Astrocyte (in vitro differentiated cells and primary cell): ENCODE results near the gene C1orf35. TPM values are rescaled to one million over a fixed set of nuclear protein-coding genes. Genes with fewer than 3 reads are reported as not detected.

Experiments used
- DNase-seq: peaks from one replicate; pipeline ENCODE4 v3.0.0-alpha.2; 2010; ENCODE audit warnings: low read depth
- FAIRE-seq: peaks from 2 replicates; lab custom pipeline; 2011; peaks lifted over from hg19 to GRCh38; lab: Jason Lieb, UNC
- H2AFZ ChIP-seq: 2 replicates; pipeline ENCODE4 v1.6.0; 2012; ENCODE audit warnings: low read depth, low read length, inconsistent platforms
- H3K27ac ChIP-seq: 2 replicates; pipeline ENCODE4 v1.5.1; 2011; ENCODE audit warnings: low read depth, low read length, inconsistent platforms
- H3K27me3 ChIP-seq: 2 replicates; pipeline ENCODE4 v1.6.0; 2011; ENCODE audit warnings: low read length, inconsistent platforms; ENCODE audit not compliant: insufficient read depth
- H3K36me3 ChIP-seq: 2 replicates; pipeline ENCODE4 v1.5.1; 2011; ENCODE audit warnings: low read length, inconsistent platforms; ENCODE audit not compliant: insufficient read depth
- H3K4me1 ChIP-seq: 2 replicates; pipeline ENCODE4 v1.5.1; 2011; ENCODE audit warnings: low read length, inconsistent platforms; ENCODE audit not compliant: insufficient read depth
- H3K4me2 ChIP-seq: 2 replicates; pipeline ENCODE4 v1.6.0; 2012; ENCODE audit warnings: low read length, inconsistent platforms
- H3K4me3 ChIP-seq: 2 replicates; pipeline ENCODE4 v1.5.1; 2011; ENCODE audit warnings: low read depth, mild to moderate bottlenecking, low read length, inconsistent platforms; ENCODE audit not compliant: insufficient read depth
- H3K79me2 ChIP-seq: 2 replicates; pipeline ENCODE4 v1.6.0; 2012; ENCODE audit warnings: mild to moderate bottlenecking, low read length, inconsistent platforms; ENCODE audit not compliant: insufficient read depth
- H3K9ac ChIP-seq: 2 replicates; pipeline ENCODE4 v1.6.0; 2012; ENCODE audit warnings: mild to moderate bottlenecking, low read length, inconsistent platforms
- H3K9me3 ChIP-seq: 2 replicates; pipeline ENCODE4 v1.5.1; 2012; ENCODE audit warnings: low read depth, mild to moderate bottlenecking, low read length, inconsistent platforms; ENCODE audit not compliant: insufficient read depth
- H4K20me1 ChIP-seq: 2 replicates; pipeline ENCODE4 v1.6.0; 2012; ENCODE audit warnings: low read length, inconsistent platforms; ENCODE audit not compliant: insufficient read depth
- H3K27ac Mint-ChIP-seq: one replicate; pipeline ENCODE4 v1.8.0; 2021; ENCODE audit warnings: mild to moderate bottlenecking, mixed read lengths; ENCODE audit not compliant: unreplicated experiment
- H3K27me3 Mint-ChIP-seq: one replicate; pipeline ENCODE4 v1.8.0; 2021; ENCODE audit warnings: low read depth, mixed read lengths; ENCODE audit not compliant: unreplicated experiment
- H3K36me3 Mint-ChIP-seq: one replicate; pipeline ENCODE4 v1.8.0; 2021; ENCODE audit warnings: low read depth, mixed read lengths; ENCODE audit not compliant: unreplicated experiment
- H3K4me1 Mint-ChIP-seq: one replicate; pipeline ENCODE4 v1.8.0; 2021; ENCODE audit warnings: low read depth, mixed read lengths; ENCODE audit not compliant: unreplicated experiment
- H3K4me3 Mint-ChIP-seq: one replicate; pipeline ENCODE4 v1.8.0; 2021; ENCODE audit warnings: mild to moderate bottlenecking, moderate library complexity, mixed read lengths; ENCODE audit not compliant: unreplicated experiment
- H3K9me3 Mint-ChIP-seq: one replicate; pipeline ENCODE4 v1.8.0; 2021; ENCODE audit warnings: mild to moderate bottlenecking, mixed read lengths; ENCODE audit not compliant: unreplicated experiment
- CTCF ChIP-seq: IDR thresholded peaks from 2 replicates; pipeline ENCODE4 v1.5.1; 2011; ENCODE audit warnings: low read depth, mild to moderate bottlenecking, inconsistent platforms, low read length, moderate library complexity; ENCODE audit not compliant: insufficient read depth
- EZH2 ChIP-seq: IDR thresholded peaks from 2 replicates; pipeline ENCODE4 v1.6.1; 2012; ENCODE audit warnings: mild to moderate bottlenecking, low read length, inconsistent platforms; ENCODE audit not compliant: insufficient read depth
- total RNA-seq: library from RNA; stranded (reverse); gene quantifications from 2 replicates; pipeline ENCODE4 v1.2.1, GENCODE V29; 2021

The C1orf35 gene
- total RNA-seq, 1 donor from 2014 or later, result 21.8 TPM

DNA sequence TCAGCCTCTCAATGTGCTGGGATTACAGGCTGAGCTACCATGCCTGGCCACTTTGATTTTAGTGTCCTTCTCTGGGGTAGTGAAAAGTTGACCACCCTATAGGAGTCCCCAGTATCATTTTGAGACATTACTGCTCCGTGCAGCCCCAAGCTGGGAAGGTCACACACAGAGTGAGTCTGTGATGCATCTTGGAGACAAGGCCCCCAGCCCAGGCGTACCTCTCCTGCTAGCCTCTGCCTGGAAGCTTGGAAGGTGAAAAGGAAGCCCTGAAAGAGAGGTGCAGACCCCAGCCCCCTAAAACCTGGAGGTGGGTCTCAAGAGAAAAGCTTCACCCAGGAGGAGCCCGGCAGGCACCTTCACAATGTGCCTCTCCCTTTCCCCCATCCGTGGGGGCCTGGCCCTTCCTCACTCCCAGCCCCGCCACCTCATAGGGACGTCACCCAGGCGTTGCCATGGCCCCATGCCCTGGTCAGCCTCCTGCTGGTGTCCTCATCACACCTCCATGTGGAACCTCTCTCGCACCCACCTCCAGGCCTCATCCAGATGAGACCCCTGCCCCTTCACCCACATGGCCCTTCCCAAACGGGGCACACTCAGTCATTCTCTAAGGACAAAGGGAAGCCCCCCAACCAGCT lies 26.2 kb downstream of the C1orf35 start:
- Histone ChIP-seq H3K36me3 (no peaks in the 10 kb centered on the region), H3K4me2 (no peak overlapping the region), H3K9ac (no peak overlapping the region), H3K79me2 (peaks cover 16% of the 10 kb centered on the region), H3K4me3 (no peak overlapping the region), H2AFZ (no peak overlapping the region), H3K27me3 (no peaks in the 10 kb centered on the region), H3K4me1 (peaks cover 6% of the 10 kb centered on the region), H3K9me3 (no peaks in the 10 kb centered on the region), H4K20me1 (peaks cover 43% of the 10 kb centered on the region), H3K27ac (no peak overlapping the region)
- no peak for DNase-seq
- no peaks in the 10 kb centered on the region for H3K36me3 Mint-ChIP-seq
- H3K4me3 Mint-ChIP-seq, result no peak overlapping the region
- H3K27ac Mint-ChIP-seq, result no peak overlapping the region
- no peak for FAIRE-seq
- H3K4me1 Mint-ChIP-seq, result no peaks in the 10 kb centered on the region
- H3K9me3 Mint-ChIP-seq, result peaks cover 4% of the 10 kb centered on the region
- TF ChIP-seq CTCF, result no peak
- TF ChIP-seq EZH2, result no peak
- peaks cover 41% of the 10 kb centered on the region for H3K27me3 Mint-ChIP-seq

- no peak overlapping the region for H2AFZ ChIP-seq
- H4K20me1 ChIP-seq, result peaks cover 39% of the 10 kb centered on the region
- no peak for FAIRE-seq
- Mint-ChIP-seq H3K27me3 (peaks cover 41% of the 10 kb centered on the region), H3K4me3 (no peak overlapping the region), H3K27ac (no peak overlapping the region), H3K36me3 (no peaks in the 10 kb centered on the region), H3K4me1 (no peaks in the 10 kb centered on the region), H3K9me3 (peaks cover 4% of the 10 kb centered on the region)
- H3K9me3 ChIP-seq, result no peaks in the 10 kb centered on the region
- no peak overlapping the region for H3K9ac ChIP-seq
- no peak overlapping the region for H3K4me2 ChIP-seq
- H3K4me1 ChIP-seq, result no peaks in the 10 kb centered on the region
- no peak overlapping the region for H3K27ac ChIP-seq
- no peaks in the 10 kb centered on the region for H3K36me3 ChIP-seq
- DNase-seq, result no peak
- H3K79me2 ChIP-seq, result peaks cover 6% of the 10 kb centered on the region
- no peak for TF ChIP-seq CTCF
- TF ChIP-seq EZH2, result no peak
- no peaks in the 10 kb centered on the region for H3K27me3 ChIP-seq
- H3K4me3 ChIP-seq, result no peak overlapping the region
Observed at GRCh38 chr1:228075801-228076271, 27.3 kb downstream of the C1orf35 start.

GRCh38 chr1:228074954-228075730 lies 28.0 kb downstream of the C1orf35 start:
- H3K4me1 Mint-ChIP-seq, result no peaks in the 10 kb centered on the region
- peaks cover 36% of the 10 kb centered on the region for H4K20me1 ChIP-seq
- H3K27me3 ChIP-seq, result no peaks in the 10 kb centered on the region

More at GRCh38 chr1:228074954-228075730, 28.0 kb downstream of the C1orf35 start:
- FAIRE-seq, result no peak
- TF ChIP-seq CTCF (no peak), EZH2 (no peak)
- H3K27ac ChIP-seq, result no peak overlapping the region
- H3K36me3 ChIP-seq, result no peaks in the 10 kb centered on the region
- Mint-ChIP-seq H3K36me3 (no peaks in the 10 kb centered on the region), H3K9me3 (peaks cover 4% of the 10 kb centered on the region), H3K27me3 (peaks cover 41% of the 10 kb centered on the region), H3K4me3 (no peak overlapping the region), H3K27ac (no peak overlapping the region)
- H3K4me3 ChIP-seq, result no peak overlapping the region
- DNase-seq, result no peak
- H3K4me1 ChIP-seq, result no peaks in the 10 kb centered on the region
- no peak overlapping the region for H3K9ac ChIP-seq
- H2AFZ ChIP-seq, result no peak overlapping the region
- H3K9me3 ChIP-seq, result no peaks in the 10 kb centered on the region
- H3K4me2 ChIP-seq, result no peak overlapping the region
- peaks cover 6% of the 10 kb centered on the region for H3K79me2 ChIP-seq
